ENCODE results near the gene TUBE1. TPM values are rescaled to one million over a fixed set of nuclear protein-coding genes. Genes with fewer than 3 reads are reported as not detected.
A peak's percentile ranks its signal among the peaks of the same experiment; 100 is the strongest.

Gene TUBE1
- total RNA-seq: 25.2 and 25.8 TPM in 2 replicates
- long read RNA-seq, transcript TUBE1-202 (12 exons, 2,142 nt): major isoform, 53 of 97 reads
- long read RNA-seq, partial matches to known transcripts: 5 of 97 reads
- long read RNA-seq, other reads (novel, unspliced or antisense): 34 of 97 reads

- no peak within 1 kb of the TSS for H3K27ac Mint-ChIP-seq
- H3K27me3 Mint-ChIP-seq: no peaks in the 10 kb centered on the region
- DNase-seq (ENCODE audit: low spot score, unreplicated experiment): peak; percentile 77
- peak; percentile 19 for TF ChIP-seq CTCF (IDR thresholded peaks at IDR 0.05; ENCODE audit: unreplicated experiment)
- no peak within 1 kb of the TSS for H3K4me3 Mint-ChIP-seq (ENCODE audit: low read depth)
- H3K9me3 Mint-ChIP-seq (ENCODE audit: low read depth): no peaks in the 10 kb centered on the region
- H3K4me1 Mint-ChIP-seq (ENCODE audit: low read depth): peaks cover 2% of the 10 kb centered on the region
- H3K36me3 Mint-ChIP-seq (ENCODE audit: insufficient read depth): no peaks in the 10 kb centered on the region
Measured at GRCh38 chr6:112087136-112087911, at the start of gene TUBE1, which contains the start of gene FAM229B. TSS of gene TUBE1 (minus strand) at chr6:112087482. CDS start at chr6:112087434, 48 bp downstream. TSS of gene FAM229B (plus strand) at chr6:112087591. CDS start at chr6:112099284, 11,693 bp downstream.

- no peak for TF ChIP-seq CTCF (IDR thresholded peaks at IDR 0.05; ENCODE audit: unreplicated experiment)
- no peak overlapping the region for H3K4me3 Mint-ChIP-seq (ENCODE audit: low read depth)
- peaks cover 5% of the 10 kb centered on the region for H3K4me1 Mint-ChIP-seq (ENCODE audit: low read depth)
- no peak for DNase-seq (ENCODE audit: low spot score, unreplicated experiment)
- no peaks in the 10 kb centered on the region for H3K9me3 Mint-ChIP-seq (ENCODE audit: low read depth)
- H3K27ac Mint-ChIP-seq: no peak overlapping the region
- no peaks in the 10 kb centered on the region for H3K27me3 Mint-ChIP-seq
- H3K36me3 Mint-ChIP-seq (ENCODE audit: insufficient read depth): no peaks in the 10 kb centered on the region
Measured at GRCh38 chr6:112130878-112131277, 43.6 kb upstream of the TUBE1 start.

GRCh38 chr6:112128208-112128607 is 40.9 kb upstream of the TUBE1 start:
- no peaks in the 10 kb centered on the region for H3K9me3 Mint-ChIP-seq (ENCODE audit: low read depth)
- no peak for DNase-seq (ENCODE audit: low spot score, unreplicated experiment)
- no peak overlapping the region for H3K27ac Mint-ChIP-seq
- H3K36me3 Mint-ChIP-seq (ENCODE audit: insufficient read depth): no peaks in the 10 kb centered on the region
- no peak for TF ChIP-seq CTCF (IDR thresholded peaks at IDR 0.05; ENCODE audit: unreplicated experiment)
- H3K4me3 Mint-ChIP-seq (ENCODE audit: low read depth): no peak overlapping the region
- peaks cover 11% of the 10 kb centered on the region for H3K4me1 Mint-ChIP-seq (ENCODE audit: low read depth)
- H3K27me3 Mint-ChIP-seq: no peaks in the 10 kb centered on the region

- no peak for TF ChIP-seq CTCF (IDR thresholded peaks at IDR 0.05; ENCODE audit: unreplicated experiment)
- Mint-ChIP-seq H3K4me3 (ENCODE audit: low read depth) (no peak overlapping the region), H3K27ac (no peak overlapping the region), H3K36me3 (ENCODE audit: insufficient read depth) (no peaks in the 10 kb centered on the region), H3K27me3 (no peaks in the 10 kb centered on the region), H3K9me3 (ENCODE audit: low read depth) (no peaks in the 10 kb centered on the region), H3K4me1 (ENCODE audit: low read depth) (peaks cover 11% of the 10 kb centered on the region)
- no peak for DNase-seq (ENCODE audit: low spot score, unreplicated experiment)
Measured at GRCh38 chr6:112123982-112124381, 36.7 kb upstream of the TUBE1 start.

GRCh38 chr6:112122756-112123155 is 35.5 kb upstream of the TUBE1 start:
- no peak for DNase-seq (ENCODE audit: low spot score, unreplicated experiment)
- Mint-ChIP-seq H3K9me3 (ENCODE audit: low read depth) (no peaks in the 10 kb centered on the region), H3K27ac (no peak overlapping the region)

More at GRCh38 chr6:112122756-112123155, 35.5 kb upstream of the TUBE1 start:
- H3K27me3 Mint-ChIP-seq: no peaks in the 10 kb centered on the region
- no peak for TF ChIP-seq CTCF (IDR thresholded peaks at IDR 0.05; ENCODE audit: unreplicated experiment)
- no peaks in the 10 kb centered on the region for H3K36me3 Mint-ChIP-seq (ENCODE audit: insufficient read depth)
- no peak overlapping the region for H3K4me3 Mint-ChIP-seq (ENCODE audit: low read depth)
- peaks cover 9% of the 10 kb centered on the region for H3K4me1 Mint-ChIP-seq (ENCODE audit: low read depth)
